ENCODE measurements around the gene OR10A6.

Gene OR10A6

GRCh38 chr11:7936615-7937014, 5.5 kb upstream of the OR10A6 start:
- Histone ChIP-seq H3K36me3 (ENCODE audit: insufficient read depth, low read length) (no peaks in the 10 kb centered on the region), H3K9ac (ENCODE audit: insufficient read length) (no peak overlapping the region), H3K27ac (no peak overlapping the region), H3K9me3 (ENCODE audit: low read depth, low read length) (no peaks in the 10 kb centered on the region), H3K4me3 (no peak overlapping the region)
- no peak for DNase-seq (ENCODE audit: low read depth, low spot score)
- TF ChIP-seq POLR2AphosphoS5 (IDR thresholded peaks at IDR 0.05; ENCODE audit: borderline replicate concordance, low read depth, low read length) (no peak), FOXP2 (optimal IDR thresholded peaks at IDR 0.05; ENCODE audit: control extremely low read depth, extremely low read length, insufficient read depth) (no peak), EZH2 (IDR thresholded peaks at IDR 0.05) (no peak)

GRCh38 chr11:7927635-7928034, 3.4 kb downstream of the OR10A6 start:
- DNase-seq (ENCODE audit: low read depth, low spot score) = no peak
- Histone ChIP-seq H3K4me3 (no peak overlapping the region), H3K9ac (ENCODE audit: insufficient read length) (no peak overlapping the region), H3K9me3 (ENCODE audit: low read depth, low read length) (no peaks in the 10 kb centered on the region), H3K36me3 (ENCODE audit: insufficient read depth, low read length) (no peaks in the 10 kb centered on the region), H3K27ac (no peak overlapping the region)
- no peak for TF ChIP-seq POLR2AphosphoS5 (IDR thresholded peaks at IDR 0.05; ENCODE audit: borderline replicate concordance, low read depth, low read length)
- TF ChIP-seq EZH2 (IDR thresholded peaks at IDR 0.05) = no peak
- no peak for TF ChIP-seq FOXP2 (optimal IDR thresholded peaks at IDR 0.05; ENCODE audit: control extremely low read depth, extremely low read length, insufficient read depth)

GRCh38 chr11:7924536-7924935, 6.5 kb downstream of the OR10A6 start:
- TF ChIP-seq EZH2 (IDR thresholded peaks at IDR 0.05) (no peak), POLR2AphosphoS5 (IDR thresholded peaks at IDR 0.05; ENCODE audit: borderline replicate concordance, low read depth, low read length) (no peak), FOXP2 (optimal IDR thresholded peaks at IDR 0.05; ENCODE audit: control extremely low read depth, extremely low read length, insufficient read depth) (no peak)
- Histone ChIP-seq H3K9ac (ENCODE audit: insufficient read length) (no peak overlapping the region), H3K4me3 (no peak overlapping the region), H3K27ac (no peak overlapping the region), H3K36me3 (ENCODE audit: insufficient read depth, low read length) (no peaks in the 10 kb centered on the region), H3K9me3 (ENCODE audit: low read depth, low read length) (no peaks in the 10 kb centered on the region)
- no peak for DNase-seq (ENCODE audit: low read depth, low spot score)

- H3K27ac ChIP-seq = no peak overlapping the region
- TF ChIP-seq EZH2 (IDR thresholded peaks at IDR 0.05) (no peak), POLR2AphosphoS5 (IDR thresholded peaks at IDR 0.05; ENCODE audit: borderline replicate concordance, low read depth, low read length) (no peak), FOXP2 (optimal IDR thresholded peaks at IDR 0.05; ENCODE audit: control extremely low read depth, extremely low read length, insufficient read depth) (no peak)
- H3K9ac ChIP-seq (ENCODE audit: insufficient read length) = no peak overlapping the region
- no peaks in the 10 kb centered on the region for H3K36me3 ChIP-seq (ENCODE audit: insufficient read depth, low read length)
- DNase-seq (ENCODE audit: low read depth, low spot score) = no peak
- H3K4me3 ChIP-seq = no peak overlapping the region
- H3K9me3 ChIP-seq (ENCODE audit: low read depth, low read length) = no peaks in the 10 kb centered on the region
Measured at GRCh38 chr11:7918141-7918540, 12.9 kb downstream of the OR10A6 start.

GRCh38 chr11:7911011-7911410, 20.1 kb downstream of the OR10A6 start:
- Histone ChIP-seq H3K9me3 (ENCODE audit: low read depth, low read length) (no peaks in the 10 kb centered on the region), H3K36me3 (ENCODE audit: insufficient read depth, low read length) (no peaks in the 10 kb centered on the region), H3K4me3 (no peak overlapping the region), H3K27ac (no peak overlapping the region), H3K9ac (ENCODE audit: insufficient read length) (no peak overlapping the region)
- TF ChIP-seq FOXP2 (optimal IDR thresholded peaks at IDR 0.05; ENCODE audit: control extremely low read depth, extremely low read length, insufficient read depth) (no peak), EZH2 (IDR thresholded peaks at IDR 0.05) (no peak), POLR2AphosphoS5 (IDR thresholded peaks at IDR 0.05; ENCODE audit: borderline replicate concordance, low read depth, low read length) (no peak)
- no peak for DNase-seq (ENCODE audit: low read depth, low spot score)

GRCh38 chr11:7910286-7910788, 20.7 kb downstream of the OR10A6 start:
- Histone ChIP-seq H3K9ac (ENCODE audit: insufficient read length) (no peak overlapping the region), H3K9me3 (ENCODE audit: low read depth, low read length) (no peaks in the 10 kb centered on the region), H3K27ac (no peak overlapping the region), H3K36me3 (ENCODE audit: insufficient read depth, low read length) (no peaks in the 10 kb centered on the region), H3K4me3 (no peak overlapping the region)
- TF ChIP-seq POLR2AphosphoS5 (IDR thresholded peaks at IDR 0.05; ENCODE audit: borderline replicate concordance, low read depth, low read length) = no peak
- TF ChIP-seq EZH2 (IDR thresholded peaks at IDR 0.05) = no peak
- TF ChIP-seq FOXP2 (optimal IDR thresholded peaks at IDR 0.05; ENCODE audit: control extremely low read depth, extremely low read length, insufficient read depth) = no peak
- DNase-seq (ENCODE audit: low read depth, low spot score) = no peak

GRCh38 chr11:7909585-7910285, 21.3 kb downstream of the OR10A6 start:
- no peak overlapping the region for H3K4me3 ChIP-seq
- no peak overlapping the region for H3K9ac ChIP-seq (ENCODE audit: insufficient read length)
- DNase-seq (ENCODE audit: low read depth, low spot score) = no peak
- TF ChIP-seq POLR2AphosphoS5 (IDR thresholded peaks at IDR 0.05; ENCODE audit: borderline replicate concordance, low read depth, low read length) (no peak), EZH2 (IDR thresholded peaks at IDR 0.05) (no peak), FOXP2 (optimal IDR thresholded peaks at IDR 0.05; ENCODE audit: control extremely low read depth, extremely low read length, insufficient read depth) (no peak)
- no peaks in the 10 kb centered on the region for H3K9me3 ChIP-seq (ENCODE audit: low read depth, low read length)
- H3K36me3 ChIP-seq (ENCODE audit: insufficient read depth, low read length) = no peaks in the 10 kb centered on the region
- no peak overlapping the region for H3K27ac ChIP-seq

- no peak overlapping the region for H3K9ac ChIP-seq (ENCODE audit: insufficient read length)
- H3K9me3 ChIP-seq (ENCODE audit: low read depth, low read length) = no peaks in the 10 kb centered on the region
- no peak overlapping the region for H3K4me3 ChIP-seq
- DNase-seq (ENCODE audit: low read depth, low spot score) = no peak
- TF ChIP-seq EZH2 (IDR thresholded peaks at IDR 0.05) (no peak), POLR2AphosphoS5 (IDR thresholded peaks at IDR 0.05; ENCODE audit: borderline replicate concordance, low read depth, low read length) (no peak), FOXP2 (optimal IDR thresholded peaks at IDR 0.05; ENCODE audit: control extremely low read depth, extremely low read length, insufficient read depth) (no peak)
- no peak overlapping the region for H3K27ac ChIP-seq
- H3K36me3 ChIP-seq (ENCODE audit: insufficient read depth, low read length) = no peaks in the 10 kb centered on the region
Measured at GRCh38 chr11:7907121-7907520, 23.9 kb downstream of the OR10A6 start.

Measured in SK-N-MC (cell line).